Measurements from ENCODE around the gene PIK3R5. TPM values are rescaled to one million over a fixed set of nuclear protein-coding genes. Genes with fewer than 3 reads are reported as not detected.

Gene PIK3R5
- total RNA-seq, 2 experiments from 2014 or later, result 153 to 159 TPM

DNA sequence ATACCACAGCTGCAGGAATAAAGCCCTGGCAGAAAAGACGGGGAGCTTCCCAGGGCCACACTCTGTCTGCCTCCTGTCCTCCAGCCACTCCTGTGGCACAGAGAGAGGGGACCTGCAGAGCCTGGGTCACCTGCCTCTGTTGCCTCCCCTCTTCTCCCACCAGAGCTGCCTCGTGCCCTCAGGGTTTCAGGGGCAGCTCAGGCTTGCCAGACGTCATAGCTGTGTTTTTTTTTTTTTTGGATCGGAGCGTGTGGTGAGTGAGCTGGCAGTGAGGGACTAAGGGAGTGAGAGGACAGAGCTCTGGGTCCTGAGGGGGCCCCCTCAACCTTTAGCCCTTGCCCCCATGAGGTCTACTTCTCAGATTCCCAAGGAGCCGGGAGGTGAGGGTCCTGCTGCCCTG is 100.1 kb downstream of the PIK3R5 start:
- ATAC-seq (ENCODE audit: poor library complexity), result no peak
- no peak for TF ChIP-seq CTCF (IDR thresholded peaks at IDR 0.05)
- H3K27ac ChIP-seq (ENCODE audit: low read depth in 1 of 2, low read length in 2 of 2), result no peak overlapping the region
- no peaks in the 10 kb centered on the region for H3K36me3 Mint-ChIP-seq (ENCODE audit: low read depth)
- H3K4me1 ChIP-seq (ENCODE audit: insufficient read depth, low read length), result peaks cover 31% of the 10 kb centered on the region
- H3K27me3 Mint-ChIP-seq, result no peaks in the 10 kb centered on the region
- no peaks in the 10 kb centered on the region for H3K27me3 ChIP-seq (ENCODE audit: control insufficient read depth in 1 of 2, insufficient read depth in 2 of 2, low read length in 2 of 2)
- no peaks in the 10 kb centered on the region for H3K9me3 Mint-ChIP-seq
- peaks cover 41% of the 10 kb centered on the region for H3K4me1 Mint-ChIP-seq (ENCODE audit: low read depth)
- H3K36me3 ChIP-seq (ENCODE audit: insufficient read depth, low read length), result no peaks in the 10 kb centered on the region
- ChIA-PET CTCF (no interaction called here), POLR2A (interaction anchor here (0.5 kb wide), 1 partner anchor 26 kb away, joined by 3 read pairs; no protein-coding TSS in a partner anchor)
- no peak for DNase-seq
- intact Hi-C loops (cut with DNase I, micrococcal nuclease), result no loop called here
- no peak overlapping the region for H3K4me3 ChIP-seq (ENCODE audit: low read length)
- H3K9me3 ChIP-seq (ENCODE audit: control insufficient read depth in 1 of 2, insufficient read depth in 1 of 2, low read length in 2 of 2), result no peaks in the 10 kb centered on the region
- no peak overlapping the region for H3K4me3 Mint-ChIP-seq
- H3K27ac Mint-ChIP-seq, result no peak overlapping the region

DNA sequence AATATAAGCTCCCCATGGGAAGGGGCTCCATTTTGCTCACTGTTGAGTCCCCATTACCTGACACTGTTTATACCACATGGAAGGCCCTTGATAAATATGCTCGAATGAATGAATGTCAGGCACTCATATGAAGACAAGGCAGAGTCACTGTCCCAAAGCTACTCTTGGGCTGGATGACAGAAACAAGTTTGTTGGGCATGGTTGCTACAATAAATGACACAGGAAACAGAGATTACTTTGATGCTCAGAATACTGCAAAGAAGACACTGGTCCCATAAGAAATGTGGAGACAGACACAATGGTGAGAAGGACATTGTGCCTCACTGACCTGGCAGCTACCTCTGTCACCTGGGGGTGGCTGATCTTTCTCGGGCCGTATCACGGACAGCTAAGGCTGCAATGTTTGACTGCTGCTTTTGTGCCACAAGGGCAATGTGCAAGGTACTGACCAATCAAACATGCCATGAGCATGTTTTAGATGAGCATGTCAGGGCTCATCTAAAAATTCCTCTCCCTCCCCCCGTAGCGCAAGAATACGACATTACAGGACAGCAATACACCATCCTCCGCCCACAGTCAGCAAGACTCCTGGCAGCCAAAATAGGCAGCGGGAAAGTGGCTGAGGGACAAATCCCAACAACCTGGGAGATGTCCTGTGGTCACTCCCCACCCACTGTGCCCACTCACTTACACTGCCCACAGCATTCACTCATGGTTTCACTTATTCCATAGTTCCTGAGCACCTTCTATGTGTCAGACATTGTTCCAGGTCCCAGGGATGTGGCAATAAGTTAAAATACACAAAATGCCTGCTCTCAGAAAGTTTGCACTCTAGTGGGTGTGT is 103.1 kb downstream of the PIK3R5 start:
- Histone ChIP-seq H3K4me3 (ENCODE audit: low read length) (no peak overlapping the region), H3K4me1 (ENCODE audit: insufficient read depth, low read length) (peaks cover 37% of the 10 kb centered on the region), H3K27me3 (ENCODE audit: control insufficient read depth in 1 of 2, insufficient read depth in 2 of 2, low read length in 2 of 2) (no peaks in the 10 kb centered on the region), H3K9me3 (ENCODE audit: control insufficient read depth in 1 of 2, insufficient read depth in 1 of 2, low read length in 2 of 2) (no peaks in the 10 kb centered on the region), H3K27ac (ENCODE audit: low read depth in 1 of 2, low read length in 2 of 2) (no peak overlapping the region), H3K36me3 (ENCODE audit: insufficient read depth, low read length) (no peaks in the 10 kb centered on the region)
- peaks cover 44% of the 10 kb centered on the region for H3K4me1 Mint-ChIP-seq (ENCODE audit: low read depth)
- DNase-seq (no peak), ATAC-seq (ENCODE audit: poor library complexity) (no peak)
- no peaks in the 10 kb centered on the region for H3K9me3 Mint-ChIP-seq
- H3K27ac Mint-ChIP-seq, result no peak overlapping the region
- intact Hi-C loops (cut with DNase I, micrococcal nuclease), result no loop called here
- POLR2A ChIA-PET, result interaction anchor here (0.6 kb wide), 1 partner anchor 19 kb away, joined by 3 read pairs; no protein-coding TSS in a partner anchor
- TF ChIP-seq CTCF (IDR thresholded peaks at IDR 0.05), result no peak
- CTCF ChIA-PET, result no interaction called here
- H3K27me3 Mint-ChIP-seq, result no peaks in the 10 kb centered on the region
- H3K4me3 Mint-ChIP-seq, result no peak overlapping the region
- no peaks in the 10 kb centered on the region for H3K36me3 Mint-ChIP-seq (ENCODE audit: low read depth)

DNA sequence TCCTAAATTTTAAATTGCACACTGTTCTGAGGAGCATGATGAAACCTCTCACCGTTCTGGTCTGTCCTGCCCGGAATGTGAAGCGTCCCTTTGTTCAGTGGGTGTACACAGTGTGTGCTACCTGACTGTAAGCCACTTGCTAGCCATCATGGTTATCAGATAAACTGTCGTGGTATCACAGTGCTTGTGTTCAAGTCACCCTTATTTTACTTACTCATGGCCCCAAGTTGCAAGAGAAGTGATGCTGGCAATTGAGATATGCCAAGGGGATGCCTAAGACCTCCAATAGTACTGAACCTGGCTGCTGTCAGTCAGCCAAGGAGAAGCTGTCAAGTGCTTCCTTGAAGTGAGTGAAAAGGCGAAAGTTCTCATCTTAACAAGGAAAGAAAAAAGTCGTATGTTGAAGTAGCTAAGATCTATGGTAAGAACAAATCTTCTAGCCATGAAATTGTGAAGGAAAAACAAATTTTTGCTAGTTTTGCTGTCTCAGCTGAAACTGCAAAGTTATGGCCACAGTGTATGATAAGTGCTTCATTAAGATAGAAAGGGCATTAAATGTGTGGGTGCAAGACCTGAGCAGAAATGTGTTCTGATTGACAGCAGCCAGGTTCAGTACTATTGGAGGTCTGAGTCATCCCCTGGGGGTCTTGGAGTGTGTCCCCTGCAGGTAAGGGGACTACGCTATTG is 103.9 kb downstream of the PIK3R5 start:
- ChIA-PET CTCF (no interaction called here), POLR2A (no interaction called here)
- Histone ChIP-seq H3K36me3 (ENCODE audit: insufficient read depth, low read length) (no peaks in the 10 kb centered on the region), H3K27me3 (ENCODE audit: control insufficient read depth in 1 of 2, insufficient read depth in 2 of 2, low read length in 2 of 2) (no peaks in the 10 kb centered on the region), H3K9me3 (ENCODE audit: control insufficient read depth in 1 of 2, insufficient read depth in 1 of 2, low read length in 2 of 2) (no peaks in the 10 kb centered on the region), H3K4me3 (ENCODE audit: low read length) (no peak overlapping the region), H3K4me1 (ENCODE audit: insufficient read depth, low read length) (peaks cover 34% of the 10 kb centered on the region), H3K27ac (ENCODE audit: low read depth in 1 of 2, low read length in 2 of 2) (no peak overlapping the region)
- ATAC-seq (ENCODE audit: poor library complexity), result no peak
- Mint-ChIP-seq H3K27ac (no peak overlapping the region), H3K4me1 (ENCODE audit: low read depth) (peaks cover 44% of the 10 kb centered on the region), H3K9me3 (no peaks in the 10 kb centered on the region), H3K4me3 (no peak overlapping the region), H3K36me3 (ENCODE audit: low read depth) (no peaks in the 10 kb centered on the region), H3K27me3 (no peaks in the 10 kb centered on the region)
- DNase-seq, result no peak
- TF ChIP-seq CTCF (IDR thresholded peaks at IDR 0.05), result no peak
- intact Hi-C loops (cut with DNase I, micrococcal nuclease), result no loop called here

Measured in CD4-positive, alpha-beta T cell (primary cell).